Esophagus squamous epithelium (tissue), 4 donors: ENCODE measurements around the gene STING1.
"Not testable (repeated sequence)": the region's sequence is repeated elsewhere in the genome, so short reads cannot be mapped to it uniquely, and the experiment has no call there.

Source experiments
- CTCF ChIP-seq, 6 experiments: fragments of 450-650 bp in 4 of 6; fragments of 200-600 bp in 2 of 6; sonication (generic) in 2 of 6; IDR thresholded peaks; one replicate each; pipeline ENCODE4 v1.5.1; 2016 to 2019; ENCODE audit warnings: antibody characterized with exemption in 6 of 6, mild to moderate bottlenecking in 4 of 6, moderate library complexity in 4 of 6
- POLR2A ChIP-seq, 4 donors: fragments of 450-650 bp; IDR thresholded peaks; one replicate each; pipeline ENCODE4 v1.6.1; 2017; ENCODE audit warnings: antibody characterized with exemption in 4 of 4, mild to moderate bottlenecking in 4 of 4, moderate library complexity in 3 of 4

- TF ChIP-seq CTCF, POLR2A (IDR thresholded peaks at IDR 0.05): not testable (repeated sequence)
Observed at GRCh38 chr5:139482890-139483208, 291 bp upstream of the STING1 start.
